ENCODE measurements around the gene SAMD9L.

SAMD9L gene

DNA sequence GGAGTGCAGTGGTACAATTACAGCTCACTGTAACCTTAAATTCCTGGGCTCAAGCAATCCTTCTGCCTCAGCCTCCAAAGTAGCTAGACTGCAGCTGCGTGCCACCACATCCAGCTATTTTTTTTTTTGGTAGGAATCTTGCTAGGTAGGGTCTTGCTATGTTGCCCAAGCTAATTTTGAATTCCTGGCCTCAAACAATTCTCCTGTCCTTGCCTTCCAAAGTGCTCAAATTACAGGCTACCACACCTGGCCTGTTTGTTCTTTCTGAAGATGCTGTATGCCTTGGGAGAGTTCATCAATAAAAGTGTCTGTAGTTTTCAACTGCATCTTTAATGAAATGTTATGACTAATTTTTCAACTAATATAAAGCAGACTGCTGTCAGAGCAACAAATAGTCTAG lies 30.9 kb downstream of the SAMD9L start:
- H3K27me3 ChIP-seq (ENCODE audit: control insufficient read depth, insufficient read depth, low read length), result no peaks in the 10 kb centered on the region
- H3K4me1 ChIP-seq (ENCODE audit: control insufficient read depth, insufficient read depth, low read length), result peaks cover 38% of the 10 kb centered on the region
- no peaks in the 10 kb centered on the region for H3K36me3 ChIP-seq (ENCODE audit: insufficient read depth, low read length)
- peak overlapping the region; percentile 71 for H3K4me3 ChIP-seq (ENCODE audit: low read length)
- no peaks in the 10 kb centered on the region for H3K9me3 ChIP-seq (replicated peaks; ENCODE audit: low read length)
- H3K9ac ChIP-seq (ENCODE audit: low read depth, low read length), result peak overlapping the region; percentile 77
- H3K4me2 ChIP-seq (ENCODE audit: low read length), result peak overlapping the region; percentile 74

DNA sequence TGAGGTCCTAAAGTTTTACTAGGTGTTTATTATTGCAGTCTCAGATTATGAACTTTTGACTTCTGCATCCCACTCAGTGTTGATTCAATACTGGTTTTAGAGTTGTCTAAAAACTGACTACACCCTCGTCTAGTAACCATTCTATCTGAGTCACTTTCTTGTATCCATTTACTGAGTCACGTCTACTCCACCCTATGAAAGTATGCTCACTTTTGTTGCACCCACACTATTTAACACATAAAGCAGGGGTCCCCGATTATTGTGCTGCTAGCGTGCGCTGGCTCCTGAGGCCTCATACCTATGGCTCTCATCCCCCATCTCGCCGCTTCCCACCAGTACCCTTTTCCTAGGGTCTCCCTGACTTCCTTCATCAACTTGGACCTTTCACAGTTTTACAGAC lies 32.4 kb downstream of the SAMD9L start:
- Histone ChIP-seq H3K27me3 (ENCODE audit: control insufficient read depth, insufficient read depth, low read length) (no peaks in the 10 kb centered on the region), H3K4me3 (ENCODE audit: low read length) (peak overlapping the region; percentile 71), H3K9ac (ENCODE audit: low read depth, low read length) (peak overlapping the region; percentile 77), H3K4me1 (ENCODE audit: control insufficient read depth, insufficient read depth, low read length) (peaks cover 38% of the 10 kb centered on the region), H3K4me2 (ENCODE audit: low read length) (peak overlapping the region; percentile 74), H3K9me3 (replicated peaks; ENCODE audit: low read length) (no peaks in the 10 kb centered on the region), H3K36me3 (ENCODE audit: insufficient read depth, low read length) (no peaks in the 10 kb centered on the region)

DNA sequence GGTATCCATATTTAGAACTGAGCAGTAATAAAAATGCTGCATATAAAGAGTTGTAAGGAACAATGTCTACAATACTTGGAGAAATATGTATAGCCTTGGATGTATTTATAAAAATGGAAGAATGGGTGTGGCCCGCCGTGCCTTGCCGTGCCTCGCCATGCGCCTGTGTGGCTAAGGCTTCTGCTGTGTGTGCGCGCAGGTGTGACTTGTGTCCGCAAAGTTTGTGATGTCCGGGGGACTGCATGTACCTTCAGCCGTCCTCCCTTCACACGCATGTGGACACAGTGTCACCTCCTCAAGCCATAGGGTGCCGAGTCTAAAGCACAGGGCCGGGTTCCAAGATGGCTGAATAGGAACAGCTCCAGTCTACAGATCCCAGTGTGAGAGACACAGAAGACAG lies 40.2 kb downstream of the SAMD9L start:
- Histone ChIP-seq H3K9me3 (replicated peaks; ENCODE audit: low read length) (no peaks in the 10 kb centered on the region), H3K4me3 (ENCODE audit: low read length) (no peak overlapping the region), H3K9ac (ENCODE audit: low read depth, low read length) (no peak overlapping the region), H3K4me2 (ENCODE audit: low read length) (no peak overlapping the region), H3K36me3 (ENCODE audit: insufficient read depth, low read length) (peaks cover 21% of the 10 kb centered on the region), H3K4me1 (ENCODE audit: control insufficient read depth, insufficient read depth, low read length) (no peaks in the 10 kb centered on the region), H3K27me3 (ENCODE audit: control insufficient read depth, insufficient read depth, low read length) (no peaks in the 10 kb centered on the region)

DNA sequence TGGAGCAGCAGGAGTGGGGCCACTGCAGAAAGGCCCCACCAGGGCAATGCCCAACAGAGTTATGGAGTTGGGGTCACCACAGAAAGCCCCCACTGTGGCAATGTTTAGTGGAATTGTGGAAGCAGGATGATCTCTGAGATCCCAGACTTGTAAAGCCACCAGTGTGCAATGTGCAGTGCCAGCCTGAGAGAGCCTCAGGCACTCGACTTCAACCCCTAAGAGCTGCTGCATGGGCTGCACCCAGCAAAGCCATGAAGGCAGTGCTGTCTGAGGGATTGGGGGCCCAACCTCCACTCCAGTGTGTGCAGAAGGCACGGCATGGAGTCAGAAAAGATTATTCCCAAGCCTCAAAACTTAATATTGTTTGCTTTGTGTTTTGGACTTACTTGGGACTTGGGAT lies 50.8 kb downstream of the SAMD9L start:
- no peaks in the 10 kb centered on the region for H3K4me1 ChIP-seq (ENCODE audit: control insufficient read depth, insufficient read depth, low read length)
- no peaks in the 10 kb centered on the region for H3K27me3 ChIP-seq (ENCODE audit: control insufficient read depth, insufficient read depth, low read length)
- no peaks in the 10 kb centered on the region for H3K9me3 ChIP-seq (replicated peaks; ENCODE audit: low read length)
- no peak overlapping the region for H3K4me3 ChIP-seq (ENCODE audit: low read length)
- no peaks in the 10 kb centered on the region for H3K36me3 ChIP-seq (ENCODE audit: insufficient read depth, low read length)
- H3K9ac ChIP-seq (ENCODE audit: low read depth, low read length), result no peak overlapping the region
- no peak overlapping the region for H3K4me2 ChIP-seq (ENCODE audit: low read length)

DNA sequence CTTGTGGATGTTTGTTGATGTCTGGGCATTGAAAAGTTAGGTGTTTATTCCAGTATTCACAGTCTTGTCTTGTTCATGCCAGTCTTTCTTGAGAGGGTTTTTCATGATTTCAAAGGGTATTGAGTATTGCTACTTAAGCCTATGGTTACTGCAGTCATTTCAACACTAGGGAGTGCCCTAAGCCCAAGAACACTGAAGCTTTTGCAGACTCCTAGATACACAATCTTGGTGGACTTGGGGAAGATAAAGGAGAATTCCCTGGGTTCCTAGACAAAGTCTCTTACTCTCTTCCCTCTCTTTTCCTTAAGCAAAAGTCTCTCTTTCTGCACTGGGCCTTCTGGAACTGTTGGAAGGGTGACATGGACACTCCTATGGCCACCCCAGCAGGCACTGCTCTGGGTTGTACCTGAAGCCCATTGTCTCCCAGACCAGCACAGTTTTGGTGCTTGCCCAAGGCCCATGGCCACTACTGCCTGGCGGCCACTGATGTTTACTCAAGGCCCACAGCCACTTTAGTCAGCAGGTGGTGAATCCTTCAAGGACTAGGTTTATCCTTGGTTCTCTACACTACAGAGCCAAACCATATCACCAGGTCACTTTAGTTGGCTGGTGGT lies 55.3 kb downstream of the SAMD9L start:
- no peaks in the 10 kb centered on the region for H3K36me3 ChIP-seq (ENCODE audit: insufficient read depth, low read length)
- no peaks in the 10 kb centered on the region for H3K4me1 ChIP-seq (ENCODE audit: control insufficient read depth, insufficient read depth, low read length)
- no peak overlapping the region for H3K4me3 ChIP-seq (ENCODE audit: low read length)
- peaks cover 24% of the 10 kb centered on the region for H3K27me3 ChIP-seq (ENCODE audit: control insufficient read depth, insufficient read depth, low read length)
- H3K4me2 ChIP-seq (ENCODE audit: low read length), result no peak overlapping the region
- no peaks in the 10 kb centered on the region for H3K9me3 ChIP-seq (replicated peaks; ENCODE audit: low read length)
- no peak overlapping the region for H3K9ac ChIP-seq (ENCODE audit: low read depth, low read length)

Data from skeletal muscle satellite cell (primary cell).